Naive thymus-derived CD4-positive, alpha-beta T cell (primary cell): Measurements from ENCODE around the gene KCNQ2. TPM values are rescaled to one million over a fixed set of nuclear protein-coding genes. Genes with fewer than 3 reads are reported as not detected.
A peak's percentile ranks its signal among the peaks of the same experiment; 100 is the strongest.

Source experiments
- ATAC-seq: fragments of 150-1000 bp; cut with Tn5 transposase; 2 replicates; pipeline ENCODE4 v1.10.0; 2021; ENCODE audit warnings: mild to moderate bottlenecking, moderate library complexity
- CTCF ChIA-PET: fragments of 350-600 bp; sonication (Branson Sonifier 250); formaldehyde crosslinking; loops from one replicate; lab custom pipeline; 2021; ENCODE audit warnings: antibody characterized with exemption; lab: Charles Lee
- POLR2A ChIA-PET: fragments of 350-600 bp; sonication (Branson Sonifier 250); formaldehyde crosslinking; loops from one replicate; lab custom pipeline; 2021; ENCODE audit warnings: antibody characterized with exemption, inconsistent platforms; lab: Charles Lee
- DNase-seq, 9 donors: peaks; one replicate each; pipeline versions ENCODE4 v3.0.0 to v3.0.0-alpha.2; 2020 to 2022; ENCODE audit warnings: mixed read lengths in 1 of 9
- H3K27ac ChIP-seq: one replicate; pipeline ENCODE4 v1.7.0; 2013; ENCODE audit warnings: mild to moderate bottlenecking, low read depth, low read length, moderate library complexity
- H3K27me3 ChIP-seq, 2 donors: one replicate each; pipeline ENCODE4 v1.7.0; 2013; ENCODE audit warnings: low read length in 2 of 2, mild to moderate bottlenecking in 2 of 2, moderate library complexity in 2 of 2; ENCODE audit not compliant: control insufficient read depth in 2 of 2, insufficient read depth in 2 of 2
- H3K36me3 ChIP-seq, 3 experiments: 1 replicate in 2 of 3; 2 replicates in 1 of 3; pipeline ENCODE4 v1.7.0; 2013; ENCODE audit warnings: low read length in 3 of 3, mild to moderate bottlenecking in 3 of 3, moderate library complexity in 1 of 3; ENCODE audit not compliant: insufficient read depth in 3 of 3, control insufficient read depth in 2 of 3
- H3K4me1 ChIP-seq, 2 donors: one replicate each; pipeline ENCODE4 v1.7.0; 2013; ENCODE audit warnings: low read length in 2 of 2, mild to moderate bottlenecking in 2 of 2, moderate library complexity in 1 of 2; ENCODE audit not compliant: control insufficient read depth in 2 of 2, insufficient read depth in 2 of 2
- H3K4me3 ChIP-seq: 2 replicates; pipeline ENCODE4 v1.7.0; 2013; ENCODE audit warnings: mild to moderate bottlenecking, low read length
- H3K9me3 ChIP-seq, 3 experiments: 1 replicate in 2 of 3; 2 replicates in 1 of 3; pipeline ENCODE4 v1.7.0; 2013; ENCODE audit warnings: low read length in 3 of 3; ENCODE audit not compliant: control insufficient read depth in 2 of 3
- H3K27ac Mint-ChIP-seq, 9 donors: one replicate each; pipeline ENCODE4 v1.8.0; 2020 to 2022; ENCODE audit warnings: mixed read lengths in 9 of 9, mild to moderate bottlenecking in 8 of 9, moderate library complexity in 5 of 9, inconsistent platforms in 2 of 9
- H3K27me3 Mint-ChIP-seq, 5 donors: one replicate each; pipeline ENCODE4 v1.8.0; 2021 to 2022; ENCODE audit warnings: mixed read lengths in 5 of 5, mild to moderate bottlenecking in 1 of 5
- H3K36me3 Mint-ChIP-seq, 5 donors: one replicate each; pipeline ENCODE4 v1.8.0; 2020 to 2022; ENCODE audit warnings: mixed read lengths in 5 of 5, mild to moderate bottlenecking in 3 of 5, inconsistent platforms in 1 of 5
- H3K4me1 Mint-ChIP-seq, 7 donors: one replicate each; pipeline ENCODE4 v1.8.0; 2020 to 2022; ENCODE audit warnings: mixed read lengths in 7 of 7, mild to moderate bottlenecking in 3 of 7, inconsistent platforms in 1 of 7
- H3K4me3 Mint-ChIP-seq, 10 donors: one replicate each; pipeline ENCODE4 v1.8.0; 2020 to 2022; ENCODE audit warnings: mild to moderate bottlenecking in 10 of 10, mixed read lengths in 10 of 10, moderate library complexity in 6 of 10, inconsistent platforms in 2 of 10
- H3K9me3 Mint-ChIP-seq, 11 donors: one replicate each; pipeline ENCODE4 v1.8.0; 2020 to 2022; ENCODE audit warnings: mixed read lengths in 11 of 11, mild to moderate bottlenecking in 4 of 11, inconsistent platforms in 1 of 11, moderate library complexity in 1 of 11
- intact Hi-C, 2 donors: fragments of 100-400 bp; cut with micrococcal nuclease; formaldehyde crosslinking; loops; one replicate each; pipeline ENCODE4 v1.15.1; 2023
- polyA plus RNA-seq, 2 donors: library from polyadenylated mRNA; unstranded; fragments of 300-500 nt; fragmentation: Illumina TruSeq; gene quantifications; one replicate each; pipeline ENCODE4 v1.2.3, GENCODE V29; 2021
- total RNA-seq, 6 experiments: library from RNA in 5 of 6; stranded (reverse) in 5 of 6; gene quantifications; 1 replicate in 5 of 6; 2 replicates in 1 of 6; pipeline ENCODE4 v1.2.3 and lab custom pipeline; 2021 to 2026

KCNQ2 gene
- total and polyA plus RNA-seq, 7 experiments from 2014 or later, result 0.27 to 0.72 (median 0.30) TPM; not detected in 4

- H3K36me3 Mint-ChIP-seq, result no peaks in the 10 kb centered on the region
- ATAC-seq (no peak), DNase-seq (no peak)
- no peak overlapping the region for H3K4me3 ChIP-seq
- H3K4me1 Mint-ChIP-seq, result peaks cover 0 to 5% (median 4%) of the 10 kb centered on the region in 7 donors
- POLR2A ChIA-PET, result no interaction called here
- H3K9me3 Mint-ChIP-seq, result peaks cover 0 to 3% (median 0%) of the 10 kb centered on the region in 11 donors
- H3K9me3 ChIP-seq, result no peaks in the 10 kb centered on the region
- H3K4me1 ChIP-seq, result peaks cover 0 to 1% of the 10 kb centered on the region in 2 donors
- intact Hi-C loops, result no loop called here
- no peaks in the 10 kb centered on the region for H3K27me3 ChIP-seq
- H3K27me3 Mint-ChIP-seq, result no peaks in the 10 kb centered on the region
- no peak overlapping the region for H3K4me3 Mint-ChIP-seq
- CTCF ChIA-PET, result no interaction called here
- no peaks in the 10 kb centered on the region for H3K36me3 ChIP-seq
- H3K27ac ChIP-seq, result no peak overlapping the region
- peak overlapping the region in 1 of 9 donors; percentile 51 for H3K27ac Mint-ChIP-seq
Observed at GRCh38 chr20:63428906-63429575, 43.4 kb downstream of the KCNQ2 start.

- no peaks in the 10 kb centered on the region for H3K9me3 ChIP-seq
- intact Hi-C loops, result no loop called here
- no peak overlapping the region for H3K4me3 ChIP-seq
- DNase-seq, result no peak
- Mint-ChIP-seq H3K36me3 (no peaks in the 10 kb centered on the region), H3K4me3 (no peak overlapping the region), H3K27ac (no peak overlapping the region), H3K9me3 (peaks cover 0 to 3% (median 0%) of the 10 kb centered on the region in 11 donors), H3K27me3 (no peaks in the 10 kb centered on the region), H3K4me1 (peaks cover 0 to 4% (median 0%) of the 10 kb centered on the region in 7 donors)
- H3K4me1 ChIP-seq, result no peaks in the 10 kb centered on the region
- H3K36me3 ChIP-seq, result no peaks in the 10 kb centered on the region
- POLR2A ChIA-PET, result no interaction called here
- ATAC-seq, result no peak
- no peaks in the 10 kb centered on the region for H3K27me3 ChIP-seq
- CTCF ChIA-PET, result no interaction called here
- no peak overlapping the region for H3K27ac ChIP-seq
Observed at GRCh38 chr20:63427724-63428330, 44.6 kb downstream of the KCNQ2 start.

GRCh38 chr20:63427206-63427605 is 45.2 kb downstream of the KCNQ2 start:
- no peak for DNase-seq
- H3K27ac Mint-ChIP-seq, result no peak overlapping the region
- no peaks in the 10 kb centered on the region for H3K36me3 Mint-ChIP-seq
- H3K9me3 Mint-ChIP-seq, result peaks cover 0 to 3% (median 0%) of the 10 kb centered on the region in 11 donors
- Histone ChIP-seq H3K36me3 (no peaks in the 10 kb centered on the region), H3K4me1 (no peaks in the 10 kb centered on the region), H3K9me3 (no peaks in the 10 kb centered on the region), H3K27ac (no peak overlapping the region), H3K27me3 (no peaks in the 10 kb centered on the region), H3K4me3 (no peak overlapping the region)
- H3K4me1 Mint-ChIP-seq, result peaks cover 0 to 4% (median 0%) of the 10 kb centered on the region in 7 donors
- intact Hi-C loops, result no loop called here
- H3K4me3 Mint-ChIP-seq, result no peak overlapping the region
- no peaks in the 10 kb centered on the region for H3K27me3 Mint-ChIP-seq
- ChIA-PET POLR2A (no interaction called here), CTCF (no interaction called here)
- no peak for ATAC-seq

GRCh38 chr20:63425846-63426485 is 46.5 kb downstream of the KCNQ2 start:
- ChIA-PET POLR2A (no interaction called here), CTCF (no interaction called here)
- no peaks in the 10 kb centered on the region for H3K4me1 ChIP-seq
- Mint-ChIP-seq H3K4me1 (no peaks in the 10 kb centered on the region), H3K36me3 (no peaks in the 10 kb centered on the region), H3K9me3 (peaks cover 0 to 2% (median 0%) of the 10 kb centered on the region in 11 donors), H3K27ac (no peak overlapping the region), H3K4me3 (no peak overlapping the region), H3K27me3 (no peaks in the 10 kb centered on the region)
- no peaks in the 10 kb centered on the region for H3K36me3 ChIP-seq
- H3K27ac ChIP-seq, result no peak overlapping the region
- ATAC-seq (no peak), DNase-seq (no peak)
- H3K4me3 ChIP-seq, result no peak overlapping the region
- H3K9me3 ChIP-seq, result no peaks in the 10 kb centered on the region
- no peaks in the 10 kb centered on the region for H3K27me3 ChIP-seq
- intact Hi-C loops, result no loop called here

- no peak overlapping the region for H3K27ac ChIP-seq
- peaks cover 0 to 2% (median 0%) of the 10 kb centered on the region in 11 donors for H3K9me3 Mint-ChIP-seq
- ChIA-PET CTCF (no interaction called here), POLR2A (no interaction called here)
- H3K4me3 Mint-ChIP-seq, result no peak overlapping the region
- H3K27ac Mint-ChIP-seq, result no peak overlapping the region
- no peaks in the 10 kb centered on the region for H3K4me1 ChIP-seq
- no peak overlapping the region for H3K4me3 ChIP-seq
- DNase-seq (no peak), ATAC-seq (no peak)
- H3K27me3 Mint-ChIP-seq, result no peaks in the 10 kb centered on the region
- no peaks in the 10 kb centered on the region for H3K27me3 ChIP-seq
- no peaks in the 10 kb centered on the region for H3K36me3 ChIP-seq
- H3K4me1 Mint-ChIP-seq, result no peaks in the 10 kb centered on the region
- H3K36me3 Mint-ChIP-seq, result no peaks in the 10 kb centered on the region
- intact Hi-C loops, result no loop called here
- H3K9me3 ChIP-seq, result no peaks in the 10 kb centered on the region
Observed at GRCh38 chr20:63424613-63425012, 47.8 kb downstream of the KCNQ2 start.

GRCh38 chr20:63423751-63424150 is 48.7 kb downstream of the KCNQ2 start:
- H3K9me3 Mint-ChIP-seq, result peaks cover 0 to 2% (median 0%) of the 10 kb centered on the region in 11 donors
- Histone ChIP-seq H3K4me3 (no peak overlapping the region), H3K27me3 (no peaks in the 10 kb centered on the region), H3K4me1 (no peaks in the 10 kb centered on the region), H3K36me3 (no peaks in the 10 kb centered on the region), H3K9me3 (no peaks in the 10 kb centered on the region), H3K27ac (no peak overlapping the region)
- no peaks in the 10 kb centered on the region for H3K4me1 Mint-ChIP-seq
- ATAC-seq, result no peak
- no peaks in the 10 kb centered on the region for H3K36me3 Mint-ChIP-seq
- ChIA-PET CTCF (no interaction called here), POLR2A (no interaction called here)
- intact Hi-C loops, result no loop called here
- no peak overlapping the region for H3K27ac Mint-ChIP-seq
- H3K27me3 Mint-ChIP-seq, result peaks cover 0 to 5% (median 0%) of the 10 kb centered on the region in 5 donors
- DNase-seq, result no peak
- no peak overlapping the region for H3K4me3 Mint-ChIP-seq
